HCT116 (cell line): ENCODE results near the gene SAMD13.

Experiments used
- JUND ChIP-seq: IDR thresholded peaks from 2 replicates; pipeline ENCODE4 v1.6.1; 2012
- POLR2A ChIP-seq: IDR thresholded peaks from 2 replicates; pipeline ENCODE4 v1.7.0; 2011; ENCODE audit warnings: borderline replicate concordance; ENCODE audit not compliant: insufficient read depth, insufficient read length; ENCODE audit errors: extremely low read depth
- POLR2AphosphoS5 ChIP-seq: IDR thresholded peaks from 2 replicates; pipeline ENCODE4 v1.6.1; 2011; ENCODE audit warnings: mild to moderate bottlenecking, low read depth, low read length, moderate library complexity
- SIN3A ChIP-seq: IDR thresholded peaks from 2 replicates; pipeline ENCODE4 v1.6.1; 2012; ENCODE audit warnings: low read depth
- TCF7L2 ChIP-seq: IDR thresholded peaks from 2 replicates; pipeline ENCODE4 v1.7.0; 2011; ENCODE audit warnings: borderline replicate concordance, inconsistent platforms; ENCODE audit not compliant: insufficient read depth, insufficient read length; ENCODE audit errors: extremely low read depth
- TF ChIP-seq, protein P1 (sequence below): IDR thresholded peaks from 2 replicates; pipeline ENCODE4 v1.6.1; 2012; ENCODE audit warnings: low read depth
- TF ChIP-seq, protein P2 (sequence below), 3 experiments: fragments of 200-600 bp in 1 of 3; sonication (generic) in 1 of 3; IDR thresholded peaks in 2 of 3; conservative IDR thresholded peaks in 1 of 3; 2 replicates each; pipeline ENCODE4 v1.5.1; 2012 to 2017; ENCODE audit warnings: low read depth in 2 of 3, low read length in 2 of 3, antibody characterized with exemption in 1 of 3, borderline replicate concordance in 1 of 3, control low read depth in 1 of 3, mild to moderate bottlenecking in 1 of 3, mixed read lengths in 1 of 3, mixed run types in 1 of 3, moderate library complexity in 1 of 3; ENCODE audit not compliant: insufficient read depth in 1 of 3
- TF ChIP-seq, protein P3 (sequence below): IDR thresholded peaks from 2 replicates; pipeline ENCODE4 v1.6.1; 2012

- no peak for TF ChIP-seq SIN3A
- TF ChIP-seq, protein P1, sequence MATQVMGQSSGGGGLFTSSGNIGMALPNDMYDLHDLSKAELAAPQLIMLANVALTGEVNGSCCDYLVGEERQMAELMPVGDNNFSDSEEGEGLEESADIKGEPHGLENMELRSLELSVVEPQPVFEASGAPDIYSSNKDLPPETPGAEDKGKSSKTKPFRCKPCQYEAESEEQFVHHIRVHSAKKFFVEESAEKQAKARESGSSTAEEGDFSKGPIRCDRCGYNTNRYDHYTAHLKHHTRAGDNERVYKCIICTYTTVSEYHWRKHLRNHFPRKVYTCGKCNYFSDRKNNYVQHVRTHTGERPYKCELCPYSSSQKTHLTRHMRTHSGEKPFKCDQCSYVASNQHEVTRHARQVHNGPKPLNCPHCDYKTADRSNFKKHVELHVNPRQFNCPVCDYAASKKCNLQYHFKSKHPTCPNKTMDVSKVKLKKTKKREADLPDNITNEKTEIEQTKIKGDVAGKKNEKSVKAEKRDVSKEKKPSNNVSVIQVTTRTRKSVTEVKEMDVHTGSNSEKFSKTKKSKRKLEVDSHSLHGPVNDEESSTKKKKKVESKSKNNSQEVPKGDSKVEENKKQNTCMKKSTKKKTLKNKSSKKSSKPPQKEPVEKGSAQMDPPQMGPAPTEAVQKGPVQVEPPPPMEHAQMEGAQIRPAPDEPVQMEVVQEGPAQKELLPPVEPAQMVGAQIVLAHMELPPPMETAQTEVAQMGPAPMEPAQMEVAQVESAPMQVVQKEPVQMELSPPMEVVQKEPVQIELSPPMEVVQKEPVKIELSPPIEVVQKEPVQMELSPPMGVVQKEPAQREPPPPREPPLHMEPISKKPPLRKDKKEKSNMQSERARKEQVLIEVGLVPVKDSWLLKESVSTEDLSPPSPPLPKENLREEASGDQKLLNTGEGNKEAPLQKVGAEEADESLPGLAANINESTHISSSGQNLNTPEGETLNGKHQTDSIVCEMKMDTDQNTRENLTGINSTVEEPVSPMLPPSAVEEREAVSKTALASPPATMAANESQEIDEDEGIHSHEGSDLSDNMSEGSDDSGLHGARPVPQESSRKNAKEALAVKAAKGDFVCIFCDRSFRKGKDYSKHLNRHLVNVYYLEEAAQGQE: no peak
- TF ChIP-seq TCF7L2: no peak
- TF ChIP-seq, protein P2, sequence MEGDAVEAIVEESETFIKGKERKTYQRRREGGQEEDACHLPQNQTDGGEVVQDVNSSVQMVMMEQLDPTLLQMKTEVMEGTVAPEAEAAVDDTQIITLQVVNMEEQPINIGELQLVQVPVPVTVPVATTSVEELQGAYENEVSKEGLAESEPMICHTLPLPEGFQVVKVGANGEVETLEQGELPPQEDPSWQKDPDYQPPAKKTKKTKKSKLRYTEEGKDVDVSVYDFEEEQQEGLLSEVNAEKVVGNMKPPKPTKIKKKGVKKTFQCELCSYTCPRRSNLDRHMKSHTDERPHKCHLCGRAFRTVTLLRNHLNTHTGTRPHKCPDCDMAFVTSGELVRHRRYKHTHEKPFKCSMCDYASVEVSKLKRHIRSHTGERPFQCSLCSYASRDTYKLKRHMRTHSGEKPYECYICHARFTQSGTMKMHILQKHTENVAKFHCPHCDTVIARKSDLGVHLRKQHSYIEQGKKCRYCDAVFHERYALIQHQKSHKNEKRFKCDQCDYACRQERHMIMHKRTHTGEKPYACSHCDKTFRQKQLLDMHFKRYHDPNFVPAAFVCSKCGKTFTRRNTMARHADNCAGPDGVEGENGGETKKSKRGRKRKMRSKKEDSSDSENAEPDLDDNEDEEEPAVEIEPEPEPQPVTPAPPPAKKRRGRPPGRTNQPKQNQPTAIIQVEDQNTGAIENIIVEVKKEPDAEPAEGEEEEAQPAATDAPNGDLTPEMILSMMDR (IDR thresholded peaks at IDR 0.05 in 2 of 3, conservative IDR thresholded peaks at IDR 0.05 in 1 of 3; ENCODE audit: borderline replicate concordance in 1 of 3, insufficient read depth in 1 of 3, low read depth in 2 of 3, low read length in 2 of 3): no peak
- no peak for TF ChIP-seq POLR2A
- TF ChIP-seq, protein P3, sequence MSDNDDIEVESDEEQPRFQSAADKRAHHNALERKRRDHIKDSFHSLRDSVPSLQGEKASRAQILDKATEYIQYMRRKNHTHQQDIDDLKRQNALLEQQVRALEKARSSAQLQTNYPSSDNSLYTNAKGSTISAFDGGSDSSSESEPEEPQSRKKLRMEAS: no peak
- no peak for TF ChIP-seq JUND
- TF ChIP-seq POLR2AphosphoS5: no peak
Observed at GRCh38 chr1:84382127-84382526, 80.6 kb downstream of the SAMD13 start.
